Right lobe of liver (tissue), 6 donors: Measurements from ENCODE around the gene RASAL2. TPM values are rescaled to one million over a fixed set of nuclear protein-coding genes. Genes with fewer than 3 reads are reported as not detected.

Experiments used
- ATAC-seq, 4 donors: fragments of 200-7000 bp; cut with Tn5 transposase; one replicate each; pipeline ENCODE4 v1.9.1; 2020; ENCODE audit warnings: mild to moderate bottlenecking in 4 of 4, moderate library complexity in 4 of 4
- DNase-seq, 3 donors: peaks; one replicate each; pipeline ENCODE4 v3.0.0-alpha.2; 2020
- H3K27ac ChIP-seq, 3 donors: fragments of 200-600 bp; one replicate each; pipeline ENCODE4 v1.8.0; 2022
- H3K27me3 ChIP-seq, 2 donors: fragments of 200-600 bp; one replicate each; pipeline ENCODE4 v1.8.0; 2022
- H3K36me3 ChIP-seq, 4 donors: fragments of 200-600 bp; sonication (generic) in 1 of 4; one replicate each; pipeline versions ENCODE4 v1.5.1 to v1.8.0; 2017 to 2022; ENCODE audit warnings: control low read depth in 1 of 4
- H3K4me1 ChIP-seq, 4 donors: fragments of 200-600 bp; sonication (generic) in 1 of 4; one replicate each; pipeline versions ENCODE4 v1.5.1 to v1.8.0; 2017 to 2022; ENCODE audit warnings: control low read depth in 1 of 4
- H3K4me3 ChIP-seq, 3 donors: fragments of 200-600 bp; one replicate each; pipeline ENCODE4 v1.8.0; 2022
- H3K9me3 ChIP-seq, 4 donors: fragments of 200-600 bp; sonication (generic) in 1 of 4; one replicate each; pipeline versions ENCODE4 v1.5.1 to v1.8.0; 2017 to 2022; ENCODE audit warnings: control low read depth in 1 of 4
- CTCF ChIP-seq, 4 donors: fragments of 200-600 bp in 3 of 4; fragments of 450-650 bp in 1 of 4; IDR thresholded peaks; one replicate each; pipeline versions ENCODE4 v1.5.1 to v1.8.0; 2016 to 2022; ENCODE audit warnings: antibody characterized with exemption in 4 of 4, mild to moderate bottlenecking in 2 of 4
- POLR2A ChIP-seq: fragments of 450-650 bp; IDR thresholded peaks from one replicate; pipeline ENCODE4 v1.6.1; 2017; ENCODE audit warnings: antibody characterized with exemption, mild to moderate bottlenecking
- WGBS: methylation state at CpG from one replicate; pipeline ENCODE4 v1.1.6; 2018; ENCODE audit warnings: low coverage, low lambda C conversion rate; ENCODE audit not compliant: insufficient coverage; ENCODE audit errors: missing lambda C conversion rate; 5-methylcytosine and 5-hydroxymethylcytosine counted together
- intact Hi-C, 2 donors: fragments of 100-400 bp; cut with DNase I; formaldehyde crosslinking; loops; one replicate each; pipeline versions ENCODE4 v1.11.2 to v1.14.1; 2022
- total RNA-seq, 6 experiments: library from RNA; depleted of rRNA in 2 of 6; stranded (reverse); fragments of >200 nt in 2 of 6; fragmentation: NEBNext Ultra II Directional in 3 of 6; extraction: Animal tissue kit (Norgen Biotek cat#: 25700) in 3 of 6; gene quantifications; one replicate each; pipeline versions ENCODE4 v1.1.0 to v1.2.4, GENCODE V29; 2016 to 2023
- donor health status: DM: no; HTN: yes; CAD: no.
- donor health status: DM: no; HTN: no; CAD: no.
- donor health status: DM: no; HTN: no; CAD: no.
- donor health status: DM: no; HTN: yes; CAD: no.
- donor health status: DM: no; HTN: yes; CAD: no.

The RASAL2 gene
- total RNA-seq, 6 experiments from 2014 or later: 3.6 to 6.0 (median 5.2) TPM

GRCh38 chr1:178273707-178274410 is 180.0 kb downstream of the RASAL2 start:
- WGBS: 79% methylated on average over 6 of the region's 6 CpGs
- Histone ChIP-seq H3K27ac (no peak overlapping the region), H3K9me3 (no peaks in the 10 kb centered on the region), H3K4me1 (no peaks in the 10 kb centered on the region), H3K27me3 (no peaks in the 10 kb centered on the region), H3K36me3 (no peaks in the 10 kb centered on the region), H3K4me3 (no peak overlapping the region)
- ATAC-seq: no peak
- TF ChIP-seq CTCF (IDR thresholded peaks at IDR 0.05) (no peak), POLR2A (no peak)
- intact Hi-C loops: no loop called here
- no peak for DNase-seq

- intact Hi-C loops: no loop called here
- no peaks in the 10 kb centered on the region for H3K4me1 ChIP-seq
- H3K27ac ChIP-seq: no peak overlapping the region
- H3K9me3 ChIP-seq: no peaks in the 10 kb centered on the region
- H3K27me3 ChIP-seq: no peaks in the 10 kb centered on the region
- no peaks in the 10 kb centered on the region for H3K36me3 ChIP-seq
- DNase-seq (no peak), ATAC-seq (no peak)
- H3K4me3 ChIP-seq: no peak overlapping the region
- WGBS: 77% methylated on average over 1 of the region's 2 CpGs
- TF ChIP-seq CTCF (IDR thresholded peaks at IDR 0.05): no peak
- no peak for TF ChIP-seq POLR2A
Measured at GRCh38 chr1:178275049-178275448, 181.1 kb downstream of the RASAL2 start.

- H3K4me1 ChIP-seq: no peaks in the 10 kb centered on the region
- H3K36me3 ChIP-seq: no peaks in the 10 kb centered on the region
- ATAC-seq (peak in 2 of 4 donors; percentile 50 to 57), DNase-seq (no peak)
- H3K27me3 ChIP-seq: no peaks in the 10 kb centered on the region
- intact Hi-C loops: no loop called here
- no peak overlapping the region for H3K27ac ChIP-seq
- no peaks in the 10 kb centered on the region for H3K9me3 ChIP-seq
- WGBS: 62% methylated on average over 2 of the region's 2 CpGs
- TF ChIP-seq CTCF (IDR thresholded peaks at IDR 0.05): no peak
- TF ChIP-seq POLR2A: no peak
- no peak overlapping the region for H3K4me3 ChIP-seq
Measured at GRCh38 chr1:178275553-178275952, 181.6 kb downstream of the RASAL2 start.

- intact Hi-C loops: no loop called here
- no peak for TF ChIP-seq CTCF (IDR thresholded peaks at IDR 0.05)
- no peak for TF ChIP-seq POLR2A
Measured at GRCh38 chr1:178277793-178278530, 184.1 kb downstream of the RASAL2 start.

More at GRCh38 chr1:178277793-178278530, 184.1 kb downstream of the RASAL2 start:
- ATAC-seq (no peak), DNase-seq (no peak)
- no peaks in the 10 kb centered on the region for H3K4me1 ChIP-seq
- no peaks in the 10 kb centered on the region for H3K27me3 ChIP-seq
- no peaks in the 10 kb centered on the region for H3K9me3 ChIP-seq
- no peak overlapping the region for H3K4me3 ChIP-seq
- 71% methylated on average over 2 of the region's 4 CpGs for WGBS
- H3K27ac ChIP-seq: no peak overlapping the region
- H3K36me3 ChIP-seq: no peaks in the 10 kb centered on the region
